HepG2 (cell line): Measurements from ENCODE around the gene CRYBA1.

ENCODE experiments used
- EZH2 ChIP-seq: conservative IDR thresholded peaks from 2 replicates; pipeline ENCODE4 v1.6.1; 2012; ENCODE audit warnings: mild to moderate bottlenecking, low read depth, low read length, moderate library complexity
- FOXK1 ChIP-seq: sonication (generic); formaldehyde crosslinking; IDR thresholded peaks from 2 replicates; pipeline ENCODE4 v1.4.0; 2020; ENCODE audit warnings: low read depth, missing genetic modification reagents, borderline replicate concordance
- MAX ChIP-seq: IDR thresholded peaks from 2 replicates; pipeline ENCODE4 v1.6.1; 2012; ENCODE audit warnings: inconsistent platforms
- MBNL3 ChIP-seq: fragments of 250-450 bp; sonication (Bioruptor Pico); conservative IDR thresholded peaks from 2 replicates; pipeline ENCODE4 v1.8.0; 2022; ENCODE audit warnings: mild to moderate bottlenecking, inconsistent platforms
- MTA3 ChIP-seq: sonication (generic); formaldehyde crosslinking; IDR thresholded peaks from 2 replicates; pipeline ENCODE4 v1.4.0; 2020; ENCODE audit warnings: missing genetic modification reagents
- MYNN ChIP-seq: sonication (generic); formaldehyde crosslinking; IDR thresholded peaks from 2 replicates; pipeline ENCODE4 v1.4.0; 2020; ENCODE audit warnings: mild to moderate bottlenecking, low read depth, missing genetic modification reagents
- REXO4 ChIP-seq: sonication (generic); formaldehyde crosslinking; IDR thresholded peaks from 2 replicates; pipeline ENCODE4 v1.8.0; 2022; ENCODE audit warnings: missing genetic modification reagents, mild to moderate bottlenecking, borderline replicate concordance
- THAP7 ChIP-seq: sonication (generic); formaldehyde crosslinking; IDR thresholded peaks from 2 replicates; pipeline ENCODE4 v1.8.1; 2023; ENCODE audit warnings: mild to moderate bottlenecking, missing genetic modification reagents
- YY1 ChIP-seq: IDR thresholded peaks from 2 replicates; pipeline ENCODE4 v1.6.1; 2011; ENCODE audit warnings: low read length, low read depth, moderate library complexity, mild to moderate bottlenecking; ENCODE audit not compliant: insufficient read depth, insufficient replicate concordance
- ZNF280D ChIP-seq: sonication (generic); formaldehyde crosslinking; IDR thresholded peaks from 2 replicates; pipeline ENCODE4 v1.5.1; 2020; ENCODE audit warnings: mild to moderate bottlenecking, missing genetic modification reagents
- ZNF484 ChIP-seq: sonication (generic); formaldehyde crosslinking; IDR thresholded peaks from 2 replicates; pipeline ENCODE4 v1.5.1; 2020; ENCODE audit warnings: mild to moderate bottlenecking, low read depth, missing genetic modification reagents, borderline replicate concordance

GRCh38 chr17:29216181-29216580 lies 30.5 kb upstream of the CRYBA1 start:
- no peak for TF ChIP-seq YY1
- TF ChIP-seq MAX: no peak
- TF ChIP-seq ZNF280D (CRISPR knock-in tag): no peak
- no peak for TF ChIP-seq EZH2
- TF ChIP-seq FOXK1 (CRISPR knock-in tag): no peak
- no peak for TF ChIP-seq MTA3
- no peak for TF ChIP-seq THAP7
- no peak for TF ChIP-seq REXO4 (CRISPR knock-in tag)
- no peak for TF ChIP-seq MYNN
- no peak for TF ChIP-seq ZNF484 (CRISPR knock-in tag)
- TF ChIP-seq MBNL3 (CRISPR knock-in tag): no peak
